ENCODE data around the gene PRPH2. TPM values are rescaled to one million over a fixed set of nuclear protein-coding genes. Genes with fewer than 3 reads are reported as not detected.
"Not testable (repeated sequence)": the region's sequence is repeated elsewhere in the genome, so short reads cannot be mapped to it uniquely, and the experiment has no call there.

Gene PRPH2
- total RNA-seq, 1 donor from 2014 or later, result 0.68 TPM

- TF ChIP-seq CTCF (IDR thresholded peaks at IDR 0.05), result no peak
- H3K4me3 ChIP-seq, result no peak overlapping the region
- no peak for DNase-seq
- H3K27ac ChIP-seq, result no peak overlapping the region
- intact Hi-C loops (cut with DNase I), result no loop called here
- H3K9me3 ChIP-seq, result no peaks in the 10 kb centered on the region
- no peaks in the 10 kb centered on the region for H3K27me3 ChIP-seq (ENCODE audit: low read depth)
- peaks cover 16% of the 10 kb centered on the region for H3K4me1 ChIP-seq
- ATAC-seq, result no peak
- H3K36me3 ChIP-seq, result peaks cover 88% of the 10 kb centered on the region
Measured at GRCh38 chr6:42689371-42689770, 33.0 kb downstream of the PRPH2 start.

DNA sequence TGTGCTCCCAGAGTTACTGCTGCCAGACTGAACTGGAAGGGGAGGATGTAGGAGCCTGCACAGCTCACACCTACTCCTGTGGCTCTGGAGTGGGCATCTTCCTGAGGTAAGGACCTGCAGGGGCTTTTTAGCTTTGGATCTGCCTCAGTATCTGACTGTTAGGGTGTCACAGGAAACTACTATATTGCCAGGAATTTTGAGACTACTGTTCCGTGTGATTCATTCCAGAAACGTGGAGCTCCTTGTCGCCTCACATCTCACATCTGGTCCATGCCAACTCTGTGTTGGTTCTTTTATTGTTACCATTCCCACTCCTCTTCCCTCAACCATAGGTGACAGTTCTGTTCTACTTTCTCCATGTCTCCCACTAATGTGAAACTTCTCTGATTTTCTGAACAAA, 34.1 kb downstream of the PRPH2 start:
- no peak for TF ChIP-seq CTCF (IDR thresholded peaks at IDR 0.05)
- H3K4me3 ChIP-seq, result no peak overlapping the region
- no peaks in the 10 kb centered on the region for H3K9me3 ChIP-seq
- H3K4me1 ChIP-seq, result peaks cover 8% of the 10 kb centered on the region
- ATAC-seq (no peak), DNase-seq (no peak)
- H3K27me3 ChIP-seq (ENCODE audit: low read depth), result no peaks in the 10 kb centered on the region
- intact Hi-C loops (cut with DNase I), result no loop called here
- peaks cover 90% of the 10 kb centered on the region for H3K36me3 ChIP-seq
- H3K27ac ChIP-seq, result no peak overlapping the region

DNA sequence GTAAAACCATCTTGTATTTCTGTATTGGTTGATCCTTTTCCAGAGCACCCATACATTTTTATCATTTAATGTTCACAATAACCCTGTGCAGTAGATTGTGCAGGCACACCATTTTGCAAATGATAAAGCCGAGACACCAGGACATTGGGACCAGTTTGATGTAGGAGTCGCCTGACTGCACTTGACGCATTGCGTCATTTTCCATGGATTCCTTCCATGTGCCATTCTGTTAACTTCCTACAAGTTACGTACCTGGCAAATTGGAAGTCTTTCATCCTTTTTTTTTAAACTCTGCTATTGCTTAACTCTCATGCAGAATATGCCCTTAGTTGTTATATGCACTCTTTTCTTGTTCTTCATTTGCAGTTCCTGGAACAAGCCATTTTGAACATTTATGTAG, 43.0 kb downstream of the PRPH2 start:
- H3K4me1 ChIP-seq, result no peaks in the 10 kb centered on the region
- intact Hi-C loops (cut with DNase I), result no loop called here
- H3K27ac ChIP-seq, result no peak overlapping the region
- TF ChIP-seq CTCF (IDR thresholded peaks at IDR 0.05), result no peak
- no peaks in the 10 kb centered on the region for H3K27me3 ChIP-seq (ENCODE audit: low read depth)
- DNase-seq (no peak), ATAC-seq (no peak)
- no peak overlapping the region for H3K4me3 ChIP-seq
- H3K36me3 ChIP-seq, result peaks cover 100% of the 10 kb centered on the region
- no peaks in the 10 kb centered on the region for H3K9me3 ChIP-seq

GRCh38 chr6:42674780-42675179, 47.6 kb downstream of the PRPH2 start:
- H3K4me3 ChIP-seq, result no peak overlapping the region
- no peak for ATAC-seq
- no peaks in the 10 kb centered on the region for H3K9me3 ChIP-seq
- no peaks in the 10 kb centered on the region for H3K27me3 ChIP-seq (ENCODE audit: low read depth)
- intact Hi-C loops (cut with DNase I), result no loop called here
- no peak for DNase-seq
- peaks cover 100% of the 10 kb centered on the region for H3K36me3 ChIP-seq
- no peaks in the 10 kb centered on the region for H3K4me1 ChIP-seq
- no peak for TF ChIP-seq CTCF (IDR thresholded peaks at IDR 0.05)
- no peak overlapping the region for H3K27ac ChIP-seq

GRCh38 chr6:42674368-42674767, 48.0 kb downstream of the PRPH2 start:
- intact Hi-C loops (cut with DNase I); H3K4me1 ChIP-seq; H3K27ac ChIP-seq; DNase-seq; H3K9me3 ChIP-seq; H3K4me3 ChIP-seq; H3K27me3 ChIP-seq (ENCODE audit: low read depth); ATAC-seq: not testable (repeated sequence)
- peaks cover 100% of the 10 kb centered on the region for H3K36me3 ChIP-seq

DNA sequence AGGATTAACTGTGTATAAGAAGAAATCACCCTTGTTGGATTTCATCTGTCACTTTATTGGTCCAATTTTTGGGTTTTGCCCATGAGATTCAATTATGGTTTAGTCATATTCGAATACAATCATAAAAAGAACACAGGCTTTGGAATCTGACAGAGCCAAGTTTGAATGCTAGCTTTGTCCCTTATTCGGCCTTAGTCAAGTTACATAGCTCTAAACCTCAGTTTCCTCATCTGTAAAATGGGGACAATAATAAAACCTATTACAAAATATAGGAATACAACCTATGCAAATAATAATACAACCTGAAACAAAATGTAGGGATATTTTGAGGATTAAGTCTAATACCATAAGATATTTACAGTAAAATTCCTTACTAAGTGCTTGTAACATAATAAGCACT, 57.7 kb downstream of the PRPH2 start:
- TF ChIP-seq CTCF (IDR thresholded peaks at IDR 0.05), result no peak
- no peak for DNase-seq
- Histone ChIP-seq H3K27ac (no peak overlapping the region), H3K9me3 (no peaks in the 10 kb centered on the region), H3K4me3 (no peak overlapping the region), H3K4me1 (no peaks in the 10 kb centered on the region), H3K27me3 (ENCODE audit: low read depth) (no peaks in the 10 kb centered on the region), H3K36me3 (peaks cover 94% of the 10 kb centered on the region)
- ATAC-seq, result no peak
- intact Hi-C loops (cut with DNase I), result no loop called here
